ENCODE results near the gene PEPD.

The PEPD gene

GRCh38 chr19:33554391-33554790 is 32.8 kb upstream of the PEPD start:
- H3K27me3 Mint-ChIP-seq, result no peaks in the 10 kb centered on the region
- no peaks in the 10 kb centered on the region for H3K4me1 Mint-ChIP-seq
- no peak for DNase-seq
- H3K36me3 Mint-ChIP-seq, result no peaks in the 10 kb centered on the region
- H3K9me3 Mint-ChIP-seq, result no peaks in the 10 kb centered on the region
- H3K4me3 Mint-ChIP-seq, result no peak overlapping the region
- H3K27ac Mint-ChIP-seq, result no peak overlapping the region
- CTCF ChIA-PET, result no interaction called here

DNA sequence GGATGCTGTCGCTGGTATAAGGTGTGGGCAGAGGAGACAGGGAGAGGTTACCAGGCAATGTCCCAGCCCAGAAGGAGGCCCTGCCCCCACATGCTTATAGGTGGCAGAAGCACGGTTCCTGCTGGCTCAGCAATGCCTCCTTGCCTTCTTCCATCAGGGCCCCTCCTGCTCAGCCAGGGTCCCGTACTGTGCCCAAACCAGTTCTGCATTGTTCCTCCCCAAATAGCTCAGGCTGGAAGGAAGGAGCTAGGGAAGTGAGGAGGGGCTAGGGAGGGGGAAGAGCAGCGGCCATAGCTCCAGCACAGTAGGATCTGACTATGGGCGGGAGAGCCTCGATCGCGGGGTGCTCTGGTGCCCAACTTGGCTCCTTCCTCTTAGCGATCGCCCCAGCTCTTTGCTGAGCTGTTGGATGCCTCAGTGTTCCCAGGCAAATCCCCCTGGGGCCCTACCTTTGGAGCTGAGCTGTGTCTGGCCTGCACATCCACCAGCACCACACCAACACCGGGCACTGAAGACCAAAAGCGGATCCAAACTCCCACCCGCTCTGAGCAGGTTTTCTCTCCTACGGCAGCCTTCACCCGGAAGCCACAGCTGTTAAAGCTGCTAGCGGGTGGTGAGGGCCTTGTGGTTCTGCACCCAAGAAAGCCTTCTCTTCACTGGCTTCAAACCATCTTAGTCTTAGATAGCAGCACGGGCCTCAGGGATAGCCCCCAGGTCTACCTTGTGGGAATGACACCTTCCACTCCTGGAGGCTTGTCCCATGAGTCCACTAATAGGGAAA is 32.1 kb upstream of the PEPD start:
- H3K4me3 Mint-ChIP-seq, result no peak overlapping the region
- no peaks in the 10 kb centered on the region for H3K36me3 Mint-ChIP-seq
- no peak for DNase-seq
- H3K27ac Mint-ChIP-seq, result no peak overlapping the region
- CTCF ChIA-PET, result no interaction called here
- no peaks in the 10 kb centered on the region for H3K4me1 Mint-ChIP-seq
- no peaks in the 10 kb centered on the region for H3K27me3 Mint-ChIP-seq
- H3K9me3 Mint-ChIP-seq, result no peaks in the 10 kb centered on the region

DNA sequence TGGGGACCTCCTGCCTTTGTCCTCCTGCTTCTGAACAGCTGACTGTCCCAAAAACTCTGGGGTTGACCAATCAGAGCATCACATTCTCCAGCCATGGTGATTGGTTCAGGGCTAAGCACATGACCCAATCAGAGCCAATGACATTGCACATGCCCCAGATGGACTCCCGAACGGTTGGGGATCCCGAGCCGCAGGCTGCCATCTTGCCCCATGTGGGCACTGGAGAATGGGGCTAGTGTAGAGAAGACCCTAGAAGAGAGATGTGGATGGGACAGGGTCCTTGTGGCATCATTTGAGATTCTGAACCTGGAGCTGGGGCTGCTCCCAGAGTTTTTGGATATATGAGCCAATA is 31.3 kb upstream of the PEPD start:
- CTCF ChIA-PET, result no interaction called here
- Mint-ChIP-seq H3K27me3 (no peaks in the 10 kb centered on the region), H3K9me3 (no peaks in the 10 kb centered on the region), H3K36me3 (no peaks in the 10 kb centered on the region), H3K4me3 (no peak overlapping the region), H3K27ac (no peak overlapping the region), H3K4me1 (no peaks in the 10 kb centered on the region)
- DNase-seq, result no peak

- Mint-ChIP-seq H3K4me1 (no peaks in the 10 kb centered on the region), H3K36me3 (no peaks in the 10 kb centered on the region), H3K27me3 (no peaks in the 10 kb centered on the region), H3K9me3 (no peaks in the 10 kb centered on the region), H3K4me3 (no peak overlapping the region), H3K27ac (no peak overlapping the region)
- no peak for DNase-seq
- CTCF ChIA-PET, result no interaction called here
Observed at GRCh38 chr19:33552191-33552927, 30.8 kb upstream of the PEPD start.

DNA sequence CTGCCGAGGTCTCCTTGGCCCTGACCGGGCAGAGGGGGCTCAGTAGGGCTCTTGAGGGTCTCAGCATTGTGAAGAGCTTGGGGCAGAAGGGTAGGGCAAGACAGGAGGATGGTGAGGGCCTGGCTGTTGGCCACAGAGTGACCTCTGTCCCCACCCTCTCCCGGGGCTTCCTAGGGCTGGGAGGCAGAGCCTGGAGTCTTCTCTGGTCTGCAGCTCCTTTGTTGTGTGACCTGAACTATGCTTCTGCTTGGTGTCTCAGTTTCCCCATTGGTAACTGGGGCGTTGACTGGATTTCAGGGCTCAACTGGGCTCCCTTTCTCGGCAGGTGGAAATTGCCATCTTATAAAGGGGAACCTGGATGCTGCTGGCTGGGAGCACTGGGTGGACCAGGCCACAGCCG is 30.1 kb upstream of the PEPD start:
- Mint-ChIP-seq H3K9me3 (no peaks in the 10 kb centered on the region), H3K27ac (no peak overlapping the region), H3K27me3 (no peaks in the 10 kb centered on the region), H3K4me3 (no peak overlapping the region), H3K36me3 (no peaks in the 10 kb centered on the region), H3K4me1 (no peaks in the 10 kb centered on the region)
- CTCF ChIA-PET, result no interaction called here
- DNase-seq, result no peak

DNA sequence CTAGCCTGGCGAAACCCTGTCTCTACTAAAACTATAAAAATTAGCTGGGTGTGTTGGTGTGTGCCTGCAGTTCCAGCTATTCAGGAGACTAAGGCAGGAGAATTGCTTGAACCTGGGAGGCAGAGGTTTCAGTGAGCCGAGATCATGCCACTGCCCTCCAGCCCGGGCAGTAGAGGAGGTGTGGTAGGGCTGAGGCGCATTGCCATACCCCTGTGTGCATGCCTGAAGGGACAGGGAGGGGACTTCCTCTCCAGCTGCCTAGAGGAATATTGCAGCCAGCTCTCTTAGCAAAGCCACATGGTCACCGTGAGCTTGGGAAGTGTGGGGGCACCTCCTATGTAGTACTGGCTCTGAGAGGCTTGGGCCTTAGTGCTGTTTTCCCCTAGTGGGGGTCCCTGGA is 29.2 kb upstream of the PEPD start:
- DNase-seq, result no peak
- H3K27me3 Mint-ChIP-seq, result no peaks in the 10 kb centered on the region
- H3K4me3 Mint-ChIP-seq, result no peak overlapping the region
- no peaks in the 10 kb centered on the region for H3K36me3 Mint-ChIP-seq
- CTCF ChIA-PET, result no interaction called here
- H3K27ac Mint-ChIP-seq, result no peak overlapping the region
- no peaks in the 10 kb centered on the region for H3K4me1 Mint-ChIP-seq
- H3K9me3 Mint-ChIP-seq, result no peaks in the 10 kb centered on the region

DNA sequence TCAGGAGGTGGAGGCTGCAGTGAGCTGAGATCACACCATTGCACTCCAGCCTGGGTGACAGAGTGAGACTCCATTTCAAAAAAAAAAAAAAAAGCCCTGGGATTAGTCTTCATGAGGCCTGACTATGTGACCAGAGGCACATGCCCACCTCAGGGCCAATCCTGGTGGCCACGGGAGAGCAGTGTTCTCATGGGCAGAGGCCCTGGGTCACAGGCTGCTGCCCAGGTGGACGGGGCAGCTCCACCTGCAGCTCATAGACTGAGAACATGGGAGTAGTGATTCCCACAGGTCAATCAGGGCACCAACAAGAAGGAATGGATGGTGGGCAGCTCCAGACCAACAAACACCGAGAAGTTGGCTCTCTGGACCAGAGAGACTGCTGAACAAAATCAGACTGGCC is 26.1 kb upstream of the PEPD start:
- CTCF ChIA-PET, result no interaction called here

DNA sequence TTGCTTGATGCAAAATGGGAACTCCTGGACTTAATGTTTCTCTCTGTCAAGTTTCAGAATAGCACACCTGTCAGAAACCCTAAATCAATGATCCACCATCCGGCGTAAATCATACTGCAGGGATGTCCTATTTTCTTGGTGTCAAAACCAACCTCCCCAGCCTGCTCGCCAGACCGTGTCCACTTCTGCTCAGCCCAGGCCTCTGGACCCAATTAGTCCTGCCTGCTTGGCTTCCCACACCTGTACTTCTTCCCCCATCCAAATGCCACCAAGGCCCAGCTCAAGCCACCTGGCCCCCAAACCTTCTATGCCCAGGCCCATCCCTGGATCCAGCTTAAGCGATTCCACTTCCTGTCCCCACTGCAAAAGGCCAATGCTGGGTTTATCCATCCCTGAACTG is 25.1 kb upstream of the PEPD start:
- Mint-ChIP-seq H3K27ac (no peak overlapping the region), H3K4me3 (no peak overlapping the region), H3K36me3 (no peaks in the 10 kb centered on the region), H3K9me3 (no peaks in the 10 kb centered on the region), H3K4me1 (no peaks in the 10 kb centered on the region), H3K27me3 (peaks cover 11% of the 10 kb centered on the region)
- CTCF ChIA-PET, result no interaction called here
- DNase-seq, result no peak

More for the DNA sequence above, 26.1 kb upstream of the PEPD start:
- no peak overlapping the region for H3K4me3 Mint-ChIP-seq
- DNase-seq, result no peak
- H3K9me3 Mint-ChIP-seq, result no peaks in the 10 kb centered on the region
- no peaks in the 10 kb centered on the region for H3K4me1 Mint-ChIP-seq
- H3K27ac Mint-ChIP-seq, result no peak overlapping the region
- H3K27me3 Mint-ChIP-seq, result peaks cover 10% of the 10 kb centered on the region
- no peaks in the 10 kb centered on the region for H3K36me3 Mint-ChIP-seq

- H3K9me3 Mint-ChIP-seq, result no peaks in the 10 kb centered on the region
- H3K27me3 Mint-ChIP-seq, result peaks cover 17% of the 10 kb centered on the region
- H3K4me3 Mint-ChIP-seq, result no peak overlapping the region
- H3K27ac Mint-ChIP-seq, result no peak overlapping the region
- no peaks in the 10 kb centered on the region for H3K4me1 Mint-ChIP-seq
- CTCF ChIA-PET, result interaction anchor here (1.0 kb wide), 1 partner anchor 226 kb away, joined by 3 read pairs; no protein-coding TSS in a partner anchor
- H3K36me3 Mint-ChIP-seq, result no peaks in the 10 kb centered on the region
- DNase-seq, result no peak
Observed at GRCh38 chr19:33545217-33545981, 23.8 kb upstream of the PEPD start.

- H3K9me3 Mint-ChIP-seq, result no peaks in the 10 kb centered on the region
- CTCF ChIA-PET, result no interaction called here
Observed at GRCh38 chr19:33535226-33535625, 13.6 kb upstream of the PEPD start.

GRCh38 chr19:33532859-33533460 is 11.4 kb upstream of the PEPD start:
- H3K27ac Mint-ChIP-seq, result no peak overlapping the region
- H3K27me3 Mint-ChIP-seq, result peaks cover 40% of the 10 kb centered on the region
- H3K36me3 Mint-ChIP-seq, result no peaks in the 10 kb centered on the region
- no peaks in the 10 kb centered on the region for H3K4me1 Mint-ChIP-seq
- CTCF ChIA-PET, result no interaction called here
- H3K4me3 Mint-ChIP-seq, result no peak overlapping the region
- H3K9me3 Mint-ChIP-seq, result no peaks in the 10 kb centered on the region
- DNase-seq, result no peak

More at GRCh38 chr19:33535226-33535625, 13.6 kb upstream of the PEPD start:
- H3K4me1 Mint-ChIP-seq, result no peaks in the 10 kb centered on the region
- peaks cover 32% of the 10 kb centered on the region for H3K27me3 Mint-ChIP-seq
- no peaks in the 10 kb centered on the region for H3K36me3 Mint-ChIP-seq
- DNase-seq, result no peak
- H3K4me3 Mint-ChIP-seq, result no peak overlapping the region
- H3K27ac Mint-ChIP-seq, result no peak overlapping the region

DNA sequence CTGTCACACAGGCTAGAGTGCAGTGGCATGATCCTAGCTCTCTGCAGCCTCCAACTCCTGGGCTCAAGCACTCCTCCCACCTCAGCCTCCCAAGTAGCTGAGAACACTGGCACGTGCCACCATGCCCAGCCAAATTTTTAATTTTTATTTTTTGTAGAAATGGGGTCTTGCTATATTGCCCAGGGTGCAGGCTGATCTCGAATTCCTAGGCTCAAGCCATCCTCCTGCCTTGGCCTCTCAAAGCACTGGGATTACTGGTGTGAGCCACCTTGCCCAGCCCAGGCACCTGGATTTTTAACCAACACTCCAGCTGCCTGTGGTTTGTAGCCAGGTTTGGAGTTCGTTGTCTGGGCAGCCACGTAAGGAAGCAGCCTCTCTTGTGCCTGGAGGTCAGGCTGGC is 9.3 kb upstream of the PEPD start:
- H3K27ac Mint-ChIP-seq, result no peak overlapping the region
- H3K9me3 Mint-ChIP-seq, result no peaks in the 10 kb centered on the region
- CTCF ChIA-PET, result interaction anchor here (1.1 kb wide), 1 partner anchor 249 kb away, joined by 3 read pairs; no protein-coding TSS in a partner anchor
- H3K27me3 Mint-ChIP-seq, result peaks cover 32% of the 10 kb centered on the region
- no peaks in the 10 kb centered on the region for H3K36me3 Mint-ChIP-seq
- DNase-seq, result no peak
- H3K4me3 Mint-ChIP-seq, result no peak overlapping the region
- H3K4me1 Mint-ChIP-seq, result no peaks in the 10 kb centered on the region

DNA sequence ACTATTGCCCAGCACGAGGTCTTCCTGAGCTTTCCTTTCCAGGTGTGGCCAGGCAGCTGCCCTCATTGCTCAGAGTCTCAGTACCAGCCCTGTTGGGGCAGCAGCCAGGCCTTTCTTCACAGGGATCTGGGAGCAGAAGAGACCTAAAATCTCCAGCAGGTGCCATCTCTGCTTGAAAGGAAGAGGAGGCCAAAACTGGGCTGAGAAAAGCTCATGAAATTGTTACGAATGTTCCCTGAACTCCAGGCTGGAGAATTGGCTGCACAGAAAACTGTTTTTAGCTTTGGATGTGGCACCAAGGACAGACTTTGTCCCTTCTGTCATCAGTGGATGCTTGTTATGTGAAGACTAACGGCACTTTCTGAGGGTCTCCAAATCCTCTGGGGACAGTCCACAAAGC is 8.7 kb upstream of the PEPD start:
- H3K9me3 Mint-ChIP-seq, result no peaks in the 10 kb centered on the region
- CTCF ChIA-PET, result interaction anchor here (1.1 kb wide), 1 partner anchor 249 kb away, joined by 3 read pairs; no protein-coding TSS in a partner anchor

GRCh38 chr19:33529094-33529676 is 7.6 kb upstream of the PEPD start:
- no peaks in the 10 kb centered on the region for H3K9me3 Mint-ChIP-seq
- peaks cover 33% of the 10 kb centered on the region for H3K27me3 Mint-ChIP-seq
- no peak for DNase-seq
- no peak overlapping the region for H3K27ac Mint-ChIP-seq
- H3K4me3 Mint-ChIP-seq, result no peak overlapping the region
- no peaks in the 10 kb centered on the region for H3K36me3 Mint-ChIP-seq
- H3K4me1 Mint-ChIP-seq, result no peaks in the 10 kb centered on the region
- CTCF ChIA-PET, result no interaction called here

More for the DNA sequence above, 8.7 kb upstream of the PEPD start:
- H3K27ac Mint-ChIP-seq, result no peak overlapping the region
- no peaks in the 10 kb centered on the region for H3K36me3 Mint-ChIP-seq
- no peak for DNase-seq
- H3K27me3 Mint-ChIP-seq, result peaks cover 31% of the 10 kb centered on the region
- H3K4me1 Mint-ChIP-seq, result no peaks in the 10 kb centered on the region
- H3K4me3 Mint-ChIP-seq, result no peak overlapping the region

Measured in activated naive CD4-positive, alpha-beta T cell treated with anti-CD3 and anti-CD28 coated beads, Interleukin-2, amount 10 ng/mL, durations not matched to agents 7 days and 5 days (primary cell).